ENCODE data around the gene MYL6.

The MYL6 gene

GRCh38 chr12:56129206-56129941 is 28.8 kb upstream of the MYL6 start:
- DNase-seq (ENCODE audit: low read depth in 3 of 3, low spot score in 1 of 3), result peak; percentile 31 to 56 (median 34)

GRCh38 chr12:56129942-56130495 is 28.1 kb upstream of the MYL6 start:
- DNase-seq (ENCODE audit: low read depth in 3 of 3, low spot score in 1 of 3), result no peak

GRCh38 chr12:56130876-56131275 is 27.3 kb upstream of the MYL6 start:
- DNase-seq (ENCODE audit: low read depth in 3 of 3, low spot score in 1 of 3), result no peak

- no peak for DNase-seq (ENCODE audit: low read depth in 3 of 3, low spot score in 1 of 3)
Observed at GRCh38 chr12:56134897-56135296, 23.3 kb upstream of the MYL6 start.

- no peak for DNase-seq (ENCODE audit: low read depth in 3 of 3, low spot score in 1 of 3)
Observed at GRCh38 chr12:56137853-56138571, 20.1 kb upstream of the MYL6 start.

GRCh38 chr12:56141946-56142784 is 16.0 kb upstream of the MYL6 start:
- DNase-seq (ENCODE audit: low read depth in 3 of 3, low spot score in 1 of 3), result no peak

GRCh38 chr12:56143217-56143616 is 14.9 kb upstream of the MYL6 start:
- DNase-seq (ENCODE audit: low read depth in 3 of 3, low spot score in 1 of 3), result no peak

GRCh38 chr12:56143870-56144269 is 14.3 kb upstream of the MYL6 start:
- DNase-seq (ENCODE audit: low read depth in 3 of 3, low spot score in 1 of 3), result no peak

- DNase-seq (ENCODE audit: low read depth in 3 of 3, low spot score in 1 of 3), result no peak
Observed at GRCh38 chr12:56145217-56145616, 12.9 kb upstream of the MYL6 start.

GRCh38 chr12:56146492-56147460 is 11.4 kb upstream of the MYL6 start:
- DNase-seq (ENCODE audit: low read depth in 3 of 3, low spot score in 1 of 3), result no peak

- DNase-seq (ENCODE audit: low read depth in 3 of 3, low spot score in 1 of 3), result no peak
Observed at GRCh38 chr12:56150563-56150962, 7.6 kb upstream of the MYL6 start.

GRCh38 chr12:56151672-56152131 is 6.5 kb upstream of the MYL6 start:
- DNase-seq (ENCODE audit: low read depth in 3 of 3, low spot score in 1 of 3), result peak in 2 of 3 donors; percentile 34 to 51

GRCh38 chr12:56152132-56152755 is 5.9 kb upstream of the MYL6 start, which contains the start of gene MYL6B:
MYL6B (plus strand) TSS chr12:56152587; CDS start chr12:56153919, 1,332 bp downstream.
- peak; percentile 79 to 87 (median 82) for DNase-seq (ENCODE audit: low read depth in 3 of 3, low spot score in 1 of 3)

- DNase-seq (ENCODE audit: low read depth in 3 of 3, low spot score in 1 of 3), result no peak
Observed at GRCh38 chr12:56152756-56153677, 5.1 kb upstream of the MYL6 start.

GRCh38 chr12:56153678-56154065 is 4.5 kb upstream of the MYL6 start:
- DNase-seq (ENCODE audit: low read depth in 3 of 3, low spot score in 1 of 3), result no peak

- no peak for DNase-seq (ENCODE audit: low read depth in 3 of 3, low spot score in 1 of 3)
Observed at GRCh38 chr12:56154246-56154771, 3.9 kb upstream of the MYL6 start.

- no peak for DNase-seq (ENCODE audit: low read depth in 3 of 3, low spot score in 1 of 3)
Observed at GRCh38 chr12:56154818-56155217, 3.3 kb upstream of the MYL6 start.

GRCh38 chr12:56155256-56155845 is 2.8 kb upstream of the MYL6 start:
- no peak for DNase-seq (ENCODE audit: low read depth in 3 of 3, low spot score in 1 of 3)
